Suprapubic skin (tissue), 4 donors: ENCODE data around the gene ZBTB20. TPM values are rescaled to one million over a fixed set of nuclear protein-coding genes. Genes with fewer than 3 reads are reported as not detected.

Source experiments
- DNase-seq, 2 donors: peaks; one replicate each; pipeline ENCODE4 v3.0.0-alpha.2; 2019; ENCODE audit warnings: low spot score in 2 of 2
- H3K27ac ChIP-seq: fragments of 200-600 bp; sonication (generic); one replicate; pipeline ENCODE4 v1.5.1; 2019
- H3K27me3 ChIP-seq: fragments of 200-600 bp; sonication (generic); one replicate; pipeline ENCODE4 v1.5.1; 2019
- H3K36me3 ChIP-seq: fragments of 200-600 bp; sonication (generic); one replicate; pipeline ENCODE4 v1.5.1; 2019
- H3K4me1 ChIP-seq: fragments of 200-600 bp; sonication (generic); one replicate; pipeline ENCODE4 v1.5.1; 2019
- H3K4me3 ChIP-seq: fragments of 200-600 bp; sonication (generic); one replicate; pipeline ENCODE4 v1.5.1; 2019; ENCODE audit warnings: mild to moderate bottlenecking
- H3K9me3 ChIP-seq: fragments of 200-600 bp; sonication (generic); one replicate; pipeline ENCODE4 v1.5.1; 2019
- EP300 ChIP-seq: sonication (generic); formaldehyde crosslinking; IDR thresholded peaks from one replicate; pipeline ENCODE4 v1.6.1; 2017; ENCODE audit warnings: antibody characterized with exemption
- POLR2A ChIP-seq, 2 donors: fragments of 450-650 bp; IDR thresholded peaks; one replicate each; pipeline ENCODE4 v1.6.1; 2017; ENCODE audit warnings: antibody characterized with exemption in 2 of 2, mild to moderate bottlenecking in 2 of 2, moderate library complexity in 2 of 2
- POLR2AphosphoS5 ChIP-seq, 3 donors: sonication (generic); formaldehyde crosslinking; IDR thresholded peaks; one replicate each; pipeline ENCODE4 v1.6.1; 2017; ENCODE audit warnings: antibody characterized with exemption in 3 of 3
- WGBS: methylation state at CpG from one replicate; pipeline ENCODE4 v1.1.5; 2018; 5-methylcytosine and 5-hydroxymethylcytosine counted together
- total RNA-seq, 4 donors: library from RNA; depleted of rRNA; stranded (reverse); fragments of >200 nt; gene quantifications; one replicate each; pipeline ENCODE4 v1.1.0, GENCODE V29; 2016
- TF ChIP-seq, protein P1 (sequence below), 2 donors: fragments of 200-600 bp in 1 of 2; fragments of 450-650 bp in 1 of 2; sonication (generic) in 1 of 2; IDR thresholded peaks; one replicate each; pipeline ENCODE4 v1.5.1; 2016 to 2019; ENCODE audit warnings: antibody characterized with exemption in 2 of 2, mild to moderate bottlenecking in 1 of 2, moderate library complexity in 1 of 2

ZBTB20 gene
- total RNA-seq, 4 donors from 2014 or later: 23.6 to 77.2 (median 39.4) TPM

DNA sequence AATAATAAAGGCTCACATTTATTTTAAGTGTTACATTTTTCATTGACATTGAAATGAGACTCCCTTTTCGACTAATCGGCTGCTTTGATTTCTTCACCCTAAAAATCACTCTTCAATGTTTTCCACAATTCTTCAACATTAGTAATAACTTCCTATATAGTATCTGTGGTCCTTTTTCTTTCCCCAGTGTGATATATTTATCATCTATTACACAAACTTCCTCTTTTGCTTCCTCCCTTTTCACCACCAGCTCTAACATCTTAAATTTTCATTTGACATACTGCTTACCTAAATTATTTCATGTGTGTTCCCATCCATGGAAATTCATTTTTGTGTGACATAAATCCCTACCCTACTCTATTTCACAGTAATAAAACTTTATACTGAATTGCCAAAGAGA, 608.9 kb downstream of the ZBTB20 start:
- no peak overlapping the region for H3K4me3 ChIP-seq
- WGBS: 84% methylated on average over 2 of the region's 2 CpGs
- H3K4me1 ChIP-seq: no peaks in the 10 kb centered on the region
- no peak for DNase-seq
- TF ChIP-seq, protein P1, sequence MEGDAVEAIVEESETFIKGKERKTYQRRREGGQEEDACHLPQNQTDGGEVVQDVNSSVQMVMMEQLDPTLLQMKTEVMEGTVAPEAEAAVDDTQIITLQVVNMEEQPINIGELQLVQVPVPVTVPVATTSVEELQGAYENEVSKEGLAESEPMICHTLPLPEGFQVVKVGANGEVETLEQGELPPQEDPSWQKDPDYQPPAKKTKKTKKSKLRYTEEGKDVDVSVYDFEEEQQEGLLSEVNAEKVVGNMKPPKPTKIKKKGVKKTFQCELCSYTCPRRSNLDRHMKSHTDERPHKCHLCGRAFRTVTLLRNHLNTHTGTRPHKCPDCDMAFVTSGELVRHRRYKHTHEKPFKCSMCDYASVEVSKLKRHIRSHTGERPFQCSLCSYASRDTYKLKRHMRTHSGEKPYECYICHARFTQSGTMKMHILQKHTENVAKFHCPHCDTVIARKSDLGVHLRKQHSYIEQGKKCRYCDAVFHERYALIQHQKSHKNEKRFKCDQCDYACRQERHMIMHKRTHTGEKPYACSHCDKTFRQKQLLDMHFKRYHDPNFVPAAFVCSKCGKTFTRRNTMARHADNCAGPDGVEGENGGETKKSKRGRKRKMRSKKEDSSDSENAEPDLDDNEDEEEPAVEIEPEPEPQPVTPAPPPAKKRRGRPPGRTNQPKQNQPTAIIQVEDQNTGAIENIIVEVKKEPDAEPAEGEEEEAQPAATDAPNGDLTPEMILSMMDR (IDR thresholded peaks at IDR 0.05): no peak
- TF ChIP-seq POLR2AphosphoS5 (IDR thresholded peaks at IDR 0.05): no peak
- TF ChIP-seq POLR2A (IDR thresholded peaks at IDR 0.05): no peak
- TF ChIP-seq EP300: no peak
- no peak overlapping the region for H3K27ac ChIP-seq
- no peaks in the 10 kb centered on the region for H3K9me3 ChIP-seq
- H3K27me3 ChIP-seq: no peaks in the 10 kb centered on the region
- no peaks in the 10 kb centered on the region for H3K36me3 ChIP-seq

DNA sequence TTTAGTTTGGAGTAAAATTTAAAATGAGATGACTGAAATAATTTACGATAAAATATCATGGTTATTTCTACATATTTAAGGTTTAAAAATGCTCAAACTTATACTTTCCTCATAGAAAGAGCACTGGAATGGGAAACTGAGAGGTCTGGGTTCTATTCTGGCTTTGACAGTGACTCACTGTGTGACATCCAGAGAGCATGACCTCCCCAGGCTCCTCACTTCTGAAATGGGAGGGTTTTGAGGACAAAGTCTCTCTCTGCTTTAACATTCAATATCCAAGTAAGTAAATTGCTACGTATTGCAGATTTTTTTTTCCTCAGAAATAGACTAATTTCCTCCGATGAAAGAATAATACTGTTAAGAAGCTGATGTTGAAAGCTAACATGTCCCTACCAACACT, 618.6 kb downstream of the ZBTB20 start:
- Histone ChIP-seq H3K4me3 (no peak overlapping the region), H3K9me3 (no peaks in the 10 kb centered on the region), H3K27me3 (no peaks in the 10 kb centered on the region), H3K36me3 (peaks cover 4% of the 10 kb centered on the region), H3K27ac (no peak overlapping the region), H3K4me1 (no peaks in the 10 kb centered on the region)
- DNase-seq: no peak
- WGBS: 89% methylated on average over 3 of the region's 3 CpGs
- TF ChIP-seq, protein P1 (IDR thresholded peaks at IDR 0.05): no peak
- no peak for TF ChIP-seq EP300
- TF ChIP-seq POLR2A (IDR thresholded peaks at IDR 0.05): no peak
- no peak for TF ChIP-seq POLR2AphosphoS5 (IDR thresholded peaks at IDR 0.05)

DNA sequence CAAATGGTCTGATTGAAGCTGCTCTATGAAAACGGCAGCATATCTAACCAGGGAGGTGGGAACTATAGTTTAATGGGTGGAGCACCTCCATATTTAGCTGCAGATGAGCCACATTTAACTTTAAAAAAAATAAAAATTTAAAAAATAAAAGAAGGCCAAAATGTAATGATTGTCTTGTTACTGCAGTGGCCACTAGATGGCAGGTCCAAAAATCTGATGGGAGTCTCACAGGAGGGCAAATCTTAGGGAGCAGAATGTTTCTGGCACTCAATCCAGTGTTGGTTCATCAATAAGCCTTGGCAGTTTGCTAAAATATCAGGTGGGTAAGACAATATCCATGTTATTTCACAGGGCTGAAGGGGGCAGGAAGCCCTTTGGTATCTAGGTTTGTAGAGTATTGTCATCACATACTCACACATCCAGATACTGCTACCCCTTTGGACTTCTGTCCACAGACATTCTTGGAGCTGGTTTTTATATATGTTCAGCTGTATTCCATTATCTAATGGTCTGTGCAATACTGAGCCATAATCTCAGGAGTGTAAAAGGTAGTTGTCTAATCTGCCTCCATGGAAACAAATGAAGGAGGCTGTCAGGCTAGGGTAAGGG, 619.9 kb downstream of the ZBTB20 start:
- no peaks in the 10 kb centered on the region for H3K4me1 ChIP-seq
- no peak for DNase-seq
- no peaks in the 10 kb centered on the region for H3K36me3 ChIP-seq
- no peak overlapping the region for H3K4me3 ChIP-seq
- TF ChIP-seq POLR2AphosphoS5 (IDR thresholded peaks at IDR 0.05): no peak
- TF ChIP-seq, protein P1 (IDR thresholded peaks at IDR 0.05): peak in 1 of 2 donors; percentile 12
- H3K27ac ChIP-seq: no peak overlapping the region
- no peaks in the 10 kb centered on the region for H3K9me3 ChIP-seq
- no peaks in the 10 kb centered on the region for H3K27me3 ChIP-seq
- 69% methylated on average over 1 of the region's 1 CpG for WGBS

DNA sequence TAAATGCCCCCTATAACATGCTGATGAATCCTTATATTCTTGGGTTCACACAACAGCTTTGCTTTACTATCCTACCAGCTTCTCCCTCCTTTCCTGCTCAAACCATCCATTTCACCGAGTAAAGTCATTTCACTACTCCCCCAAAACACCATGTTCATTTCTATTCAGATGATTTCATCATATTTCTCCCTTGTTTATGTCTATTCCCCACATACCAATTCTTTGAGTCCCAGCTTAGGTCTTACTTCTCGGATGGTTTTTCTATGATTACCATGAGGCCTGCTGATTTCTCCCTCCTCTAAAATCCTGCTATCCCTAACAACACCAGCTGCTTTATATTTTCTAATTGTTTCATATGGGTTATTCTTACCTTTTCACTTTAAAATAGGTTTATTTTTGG, 621.8 kb downstream of the ZBTB20 start:
- no peak for DNase-seq
- Histone ChIP-seq H3K4me3 (no peak overlapping the region), H3K36me3 (no peaks in the 10 kb centered on the region), H3K27ac (no peak overlapping the region), H3K9me3 (no peaks in the 10 kb centered on the region), H3K4me1 (no peaks in the 10 kb centered on the region), H3K27me3 (no peaks in the 10 kb centered on the region)
- no peak for TF ChIP-seq POLR2AphosphoS5 (IDR thresholded peaks at IDR 0.05)
- no peak for TF ChIP-seq POLR2A (IDR thresholded peaks at IDR 0.05)
- TF ChIP-seq, protein P1 (IDR thresholded peaks at IDR 0.05): no peak
- TF ChIP-seq EP300: no peak
- WGBS: 95% methylated on average over 2 of the region's 2 CpGs

DNA sequence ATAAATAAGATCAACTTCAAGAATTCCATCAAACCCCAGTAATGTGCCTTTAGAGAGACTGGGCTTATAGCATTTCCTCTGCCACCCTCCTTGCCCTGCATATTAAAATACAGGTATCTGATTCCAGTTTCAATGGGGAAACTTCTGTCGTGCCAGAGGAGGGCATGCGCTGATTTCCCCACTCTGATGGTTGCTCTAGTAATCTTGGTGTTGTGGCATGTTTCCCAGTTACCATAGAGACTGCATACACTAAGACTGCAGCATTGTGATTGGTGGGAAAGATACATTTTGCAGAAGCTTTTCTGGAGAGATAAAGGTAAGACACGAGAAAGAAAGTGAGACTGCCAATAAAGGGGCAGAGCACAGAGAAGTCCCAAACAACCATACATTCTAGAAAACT, 627.7 kb downstream of the ZBTB20 start:
- Histone ChIP-seq H3K36me3 (no peaks in the 10 kb centered on the region), H3K27me3 (no peaks in the 10 kb centered on the region), H3K4me1 (peaks cover 14% of the 10 kb centered on the region), H3K4me3 (no peak overlapping the region), H3K27ac (peak overlapping the region; percentile 21), H3K9me3 (no peaks in the 10 kb centered on the region)
- WGBS: 20% methylated on average over 3 of the region's 3 CpGs
- TF ChIP-seq, protein P1 (IDR thresholded peaks at IDR 0.05): no peak
- no peak for TF ChIP-seq POLR2AphosphoS5 (IDR thresholded peaks at IDR 0.05)
- DNase-seq: no peak
